GM12873 (cell line): ENCODE results near the gene PTPDC1.

ENCODE experiments used
- CTCF ChIP-seq: IDR thresholded peaks from 2 replicates; pipeline ENCODE4 v1.5.1; 2012; ENCODE audit warnings: low read depth, mild to moderate bottlenecking, moderate library complexity, low read length, control low read depth; ENCODE audit not compliant: insufficient read depth; ENCODE audit errors: missing control alignments

The PTPDC1 gene

GRCh38 chr9:94081435-94081834, 2.8 kb upstream of the PTPDC1 start:
- TF ChIP-seq CTCF = no peak

GRCh38 chr9:94081864-94082463, 2.3 kb upstream of the PTPDC1 start:
- TF ChIP-seq CTCF = no peak

- no peak for TF ChIP-seq CTCF
These were observed 1.7 kb upstream of the PTPDC1 start for GRCh38 chr9:94082553-94082952.

GRCh38 chr9:94082956-94083355, 1.3 kb upstream of the PTPDC1 start:
- TF ChIP-seq CTCF = no peak

GRCh38 chr9:94083384-94083783, 880 bp upstream of the PTPDC1 start:
- no peak for TF ChIP-seq CTCF

- no peak for TF ChIP-seq CTCF
These were observed 887 bp downstream of the PTPDC1 start for GRCh38 chr9:94085062-94085639.

GRCh38 chr9:94086486-94087345, 2.5 kb downstream of the PTPDC1 start:
- no peak for TF ChIP-seq CTCF
